K562 (cell line): Measurements from ENCODE around the gene FDX2. TPM values are rescaled to one million over a fixed set of nuclear protein-coding genes. Genes with fewer than 3 reads are reported as not detected.

Experiments used
- ATAC-seq: fragments of 200-7000 bp; cut with Tn5 transposase; 3 replicates; pipeline ENCODE4 v1.9.1; 2020; ENCODE audit warnings: moderate library complexity
- BruUV-seq: library from RNA; stranded (reverse); fragments of 400-500 nt; replicated peaks from 2 replicates; lab custom pipeline; 2021; lab: Mats Ljungman, UMichigan
- CTCF ChIA-PET: fragments of 300-600 bp; formaldehyde crosslinking; extraction: SDS; loops from one replicate; lab custom pipeline; 2021; ENCODE audit warnings: low intra/inter-chr PET ratio; lab: Yijun Ruan, JAX
- POLR2A ChIA-PET: fragments of 300-600, 350-650 bp; sonication (Branson Sonifier 250); formaldehyde crosslinking; extraction: SDS; loops from one replicate; lab custom pipeline; 2021; ENCODE audit warnings: antibody characterized with exemption, inconsistent platforms; lab: Yijun Ruan, JAX
- DNase-seq, 4 experiments: peaks; one replicate each; pipeline versions ENCODE4 v3.0.0 to v3.0.0-alpha.2; 2011 to 2018; ENCODE audit warnings: low spot score in 3 of 4, mixed read lengths in 3 of 4; ENCODE audit errors: extremely low read depth in 1 of 4
- FAIRE-seq: peaks from 2 replicates; lab custom pipeline; 2011; peaks lifted over from hg19 to GRCh38; lab: Jason Lieb, UNC
- H2AFZ ChIP-seq: 2 replicates; pipeline ENCODE4 v1.6.0; 2011; ENCODE audit warnings: low read depth, low read length, control low read depth, inconsistent platforms
- H3K27ac ChIP-seq: fragments of 200-600 bp; 3 replicates; pipeline ENCODE4 v1.8.0; 2011; ENCODE audit warnings: low read depth, mild to moderate bottlenecking, control low read depth, inconsistent platforms, low read length, moderate library complexity, mixed read lengths; ENCODE audit errors: extremely low read depth
- H3K27me3 ChIP-seq, 2 experiments: fragments of 300-600 bp in 1 of 2; 2 replicates in 1 of 2; 3 replicates in 1 of 2; pipeline versions ENCODE4 v1.6.0 to v1.8.0; 2011; ENCODE audit warnings: inconsistent platforms in 2 of 2, low read length in 2 of 2, mild to moderate bottlenecking in 1 of 2, mixed read lengths in 1 of 2, moderate library complexity in 1 of 2; ENCODE audit not compliant: control insufficient read depth in 2 of 2, insufficient read depth in 2 of 2
- H3K36me3 ChIP-seq: fragments of 300-600 bp; 3 replicates; pipeline ENCODE4 v1.8.0; 2011; ENCODE audit warnings: mild to moderate bottlenecking, low read length, inconsistent platforms; ENCODE audit not compliant: control insufficient read depth, insufficient read depth
- H3K4me1 ChIP-seq, 2 experiments: fragments of 200-600 bp in 1 of 2; replicated peaks in 1 of 2; 2 replicates in 1 of 2; 3 replicates in 1 of 2; pipeline versions ENCODE4 v1.5.1 to v1.8.0; 2011; ENCODE audit warnings: inconsistent platforms in 2 of 2, low read length in 2 of 2, mild to moderate bottlenecking in 1 of 2, mixed read lengths in 1 of 2, moderate library complexity in 1 of 2; ENCODE audit not compliant: control insufficient read depth in 2 of 2, insufficient read depth in 2 of 2
- H3K4me2 ChIP-seq: 2 replicates; pipeline ENCODE4 v1.6.1; 2011; ENCODE audit warnings: low read length, control low read depth, inconsistent platforms, mixed read lengths; ENCODE audit not compliant: insufficient read depth
- H3K4me3 ChIP-seq: fragments of 200-600 bp; sonication (generic), shearing (Covaris generic); 2 replicates; pipeline ENCODE4 v1.5.1; 2016; ENCODE audit warnings: control low read depth, inconsistent platforms
- H3K79me2 ChIP-seq: fragments of 200-600 bp; 3 replicates; pipeline ENCODE4 v1.8.0; 2011; ENCODE audit warnings: low read length, inconsistent platforms; ENCODE audit not compliant: control insufficient read depth, insufficient read depth
- H3K9ac ChIP-seq, 2 experiments: 2 replicates each; pipeline versions ENCODE4 v1.6.0 to v1.6.1; 2011; ENCODE audit warnings: low read depth in 2 of 2, low read length in 2 of 2, control low read depth in 1 of 2, inconsistent platforms in 1 of 2, mild to moderate bottlenecking in 1 of 2, mixed read lengths in 1 of 2; ENCODE audit not compliant: insufficient read depth in 1 of 2
- H3K9me1 ChIP-seq: one replicate; pipeline ENCODE4 v1.6.0; 2011; ENCODE audit warnings: inconsistent platforms, mild to moderate bottlenecking, low read length, moderate library complexity; ENCODE audit not compliant: control insufficient read depth, insufficient read depth
- H3K9me3 ChIP-seq: replicated peaks from 2 replicates; pipeline ENCODE4 v1.5.1; 2011; ENCODE audit warnings: low read depth, low read length, inconsistent platforms; ENCODE audit not compliant: control insufficient read depth, insufficient read depth
- H4K20me1 ChIP-seq: replicated peaks from 2 replicates; pipeline ENCODE4 v1.6.1; 2011; ENCODE audit warnings: low read length, inconsistent platforms, mixed read lengths; ENCODE audit not compliant: control insufficient read depth, insufficient read depth
- HNRNPLL ChIP-seq: fragments of 200-400 bp; formaldehyde crosslinking; IDR thresholded peaks from 2 replicates; pipeline ENCODE4 v1.6.1; 2017; ENCODE audit warnings: low read length, low read depth, mild to moderate bottlenecking; ENCODE audit not compliant: poor library complexity, severe bottlenecking
- MAZ ChIP-seq, 2 experiments: fragments of 450-650 bp in 1 of 2; sonication (generic) in 1 of 2; formaldehyde crosslinking; IDR thresholded peaks in 1 of 2; conservative IDR thresholded peaks in 1 of 2; 2 replicates each; pipeline versions ENCODE4 v1.4.0 to v1.5.0; 2020; ENCODE audit warnings: mild to moderate bottlenecking in 1 of 2, missing genetic modification reagents in 1 of 2
- ZBTB33 ChIP-seq: sonication (generic); formaldehyde crosslinking; IDR thresholded peaks from 2 replicates; pipeline ENCODE4 v1.8.1; 2023; ENCODE audit warnings: mild to moderate bottlenecking, missing genetic modification reagents
- WGBS: fragments of 100-300 bp; shearing (Covaris generic); methylation state at CpG from one replicate; pipeline ENCODE4 v1.1.6; 2016; ENCODE audit warnings: low coverage, mixed read lengths; ENCODE audit not compliant: insufficient coverage; ENCODE audit errors: missing lambda C conversion rate; 5-methylcytosine and 5-hydroxymethylcytosine counted together
- in situ Hi-C: fragments of 300-500 bp; cut with MboI; formaldehyde crosslinking; loops from 4 replicates; pipeline ENCODE4 v1.15.0; 2018; ENCODE audit warnings: inconsistent platforms, mixed read lengths
- intact Hi-C: fragments of 100-400 bp; cut with micrococcal nuclease; formaldehyde crosslinking; loops from 2 replicates; pipeline ENCODE4 v1.14.2; 2022
- polyA plus RNA-seq, 8 experiments: library from polyadenylated mRNA; depleted of rRNA in 4 of 8; stranded (reverse) in 5 of 8; unstranded in 3 of 8; fragments of >200 nt; fragmentation: Nextera tagmentation in 2 of 8; fragmentation: Illumina TruSeq in 1 of 8; extraction: Ambion mirVana in 2 of 8; extraction: Trizol in 1 of 8; gene quantifications; 2 replicates each; pipeline versions ENCODE4 v1.2.1 to v1.2.3, GENCODE V29; 2011 to 2014; ENCODE audit warnings: inconsistent platforms in 1 of 8, missing spikeins in 1 of 8
- total RNA-seq, 7 experiments: library from RNA; depleted of rRNA in 6 of 7; stranded (reverse); fragments of >200 nt in 6 of 7; fragmentation: Illumina TruSeq in 2 of 7; extraction: Trizol in 2 of 7; gene quantifications; 2 replicates each; pipeline versions ENCODE4 v1.2.1 to v1.2.3, GENCODE V29; 2011 to 2021; ENCODE audit warnings: low replicate concordance in 1 of 7

FDX2 gene
- total and polyA plus RNA-seq, 9 of the 15 experiments (the other 6 are each of a cell fraction or from before 2014, with no cell fraction given): 2.5 to 49.8 (median 29.7) TPM

DNA sequence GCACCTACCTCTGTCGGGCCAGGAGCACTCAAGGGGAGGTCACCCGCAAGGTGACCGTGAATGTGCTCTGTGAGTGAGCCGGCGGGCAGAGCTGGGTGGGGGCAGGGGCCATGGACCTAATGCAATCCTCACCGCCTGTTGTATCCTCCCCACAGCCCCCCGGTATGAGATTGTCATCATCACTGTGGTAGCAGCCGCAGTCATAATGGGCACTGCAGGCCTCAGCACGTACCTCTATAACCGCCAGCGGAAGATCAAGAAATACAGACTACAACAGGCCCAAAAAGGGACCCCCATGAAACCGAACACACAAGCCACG, 30.9 kb downstream of the FDX2 start:
- peak overlapping the region in 1 of 2 experiments; percentile 41; a peak in 2 of 4 replicates for H3K9ac ChIP-seq
- intact Hi-C loops (no loop called here), in situ Hi-C loops (no loop called here)
- no peaks in the 10 kb centered on the region for H3K27me3 ChIP-seq
- POLR2A ChIA-PET: interaction anchor here (0.5 to 6.2 kb wide), 2 partner anchors 14 to 16 kb away, joined by 3 to 74 read pairs; partner anchors contain the start of gene ICAM1
- CTCF ChIA-PET: no interaction called here
- no TSS peak for BruUV-seq
- FAIRE-seq (no peak), DNase-seq (no peak), ATAC-seq (no peak)
- H3K79me2 ChIP-seq: peaks cover 39% of the 10 kb centered on the region
- H3K9me3 ChIP-seq: no peaks in the 10 kb centered on the region
- H3K9me1 ChIP-seq: peaks cover 6% of the 10 kb centered on the region
- H3K4me3 ChIP-seq: no peak overlapping the region
- no peak overlapping the region for H3K27ac ChIP-seq
- 91% methylated on average over 12 of the region's 13 CpGs for WGBS
- H2AFZ ChIP-seq: no peak overlapping the region
- peaks cover 57% of the 10 kb centered on the region for H3K36me3 ChIP-seq
- peaks cover 30 to 63% of the 10 kb centered on the region in 2 experiments; a peak in 4 of 5 replicates for H3K4me1 ChIP-seq
- H3K4me2 ChIP-seq: no peak overlapping the region
- H4K20me1 ChIP-seq: no peaks in the 10 kb centered on the region
- TF ChIP-seq MAZ (CRISPR knock-in tag; conservative IDR thresholded peaks at IDR 0.05 in 1 of 2, IDR thresholded peaks at IDR 0.05 in 1 of 2) (0 out of 4 replicates have a peak, but pooled peaks of 1 of the 2 experiments have one; percentile 11), ZBTB33 (CRISPR knock-in tag) (peak; percentile 58; the same call in 1 of the 2 replicates), HNRNPLL (no peak)
